HG02763 (cell line): ENCODE data around the gene EPHA8.

Source experiments
- ATAC-seq: cut with Tn5 transposase; IDR thresholded peaks from one replicate; pipeline ENCODE4 v1.9.1; 2021; ENCODE audit warnings: mild to moderate bottlenecking, moderate library complexity; ENCODE audit not compliant: unreplicated experiment

EPHA8 gene

GRCh38 chr1:22535399-22535798, 27.9 kb upstream of the EPHA8 start:
- ATAC-seq, result no peak

- ATAC-seq, result no peak
These were observed 26.8 kb upstream of the EPHA8 start for GRCh38 chr1:22536506-22536905.

- no peak for ATAC-seq
These were observed 25.7 kb upstream of the EPHA8 start for GRCh38 chr1:22537441-22538139.

- no peak for ATAC-seq
These were observed 23.7 kb upstream of the EPHA8 start for GRCh38 chr1:22539510-22540118.

GRCh38 chr1:22540337-22540736, 23.0 kb upstream of the EPHA8 start:
- ATAC-seq, result no peak

- no peak for ATAC-seq
These were observed 20.4 kb upstream of the EPHA8 start for GRCh38 chr1:22542886-22543285.

GRCh38 chr1:22543679-22544078, 19.6 kb upstream of the EPHA8 start:
- ATAC-seq, result no peak

GRCh38 chr1:22544606-22545005, 18.7 kb upstream of the EPHA8 start:
- ATAC-seq, result no peak

GRCh38 chr1:22545141-22545540, 18.1 kb upstream of the EPHA8 start:
- ATAC-seq, result no peak

GRCh38 chr1:22547186-22547817, 16.0 kb upstream of the EPHA8 start:
- no peak for ATAC-seq

- no peak for ATAC-seq
These were observed 15.3 kb upstream of the EPHA8 start for GRCh38 chr1:22547818-22548462.

GRCh38 chr1:22550021-22550420, 13.3 kb upstream of the EPHA8 start:
- ATAC-seq, result no peak

GRCh38 chr1:22551591-22551990, 11.7 kb upstream of the EPHA8 start:
- no peak for ATAC-seq

GRCh38 chr1:22552021-22552420, 11.3 kb upstream of the EPHA8 start:
- no peak for ATAC-seq

GRCh38 chr1:22553104-22553880, 10.0 kb upstream of the EPHA8 start:
- no peak for ATAC-seq

GRCh38 chr1:22553991-22554522, 9.2 kb upstream of the EPHA8 start:
- no peak for ATAC-seq

- ATAC-seq, result no peak
These were observed 8.0 kb upstream of the EPHA8 start for GRCh38 chr1:22555371-22555656.

GRCh38 chr1:22556391-22557104, 6.7 kb upstream of the EPHA8 start:
- ATAC-seq, result no peak

- no peak for ATAC-seq
These were observed 5.8 kb upstream of the EPHA8 start for GRCh38 chr1:22557341-22557950.
